ENCODE results near the gene LRRC71.

DNA sequence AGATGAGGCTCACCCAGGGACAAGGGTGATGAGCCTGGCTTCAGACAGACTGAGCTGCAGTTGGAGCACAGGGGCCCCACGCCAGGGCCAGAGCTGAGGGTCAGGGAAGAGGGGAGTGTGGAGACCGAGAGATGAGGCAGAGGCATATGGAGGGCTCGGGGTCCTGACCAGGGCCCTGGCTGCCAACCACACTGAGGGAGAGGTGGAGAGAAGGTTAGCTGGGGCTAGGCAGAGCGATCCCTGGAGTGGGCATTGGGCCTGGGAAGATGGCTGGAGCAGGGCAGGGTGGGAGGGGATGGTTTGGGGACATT lies 18.9 kb upstream of the LRRC71 start:
- TF ChIP-seq, protein P1, sequence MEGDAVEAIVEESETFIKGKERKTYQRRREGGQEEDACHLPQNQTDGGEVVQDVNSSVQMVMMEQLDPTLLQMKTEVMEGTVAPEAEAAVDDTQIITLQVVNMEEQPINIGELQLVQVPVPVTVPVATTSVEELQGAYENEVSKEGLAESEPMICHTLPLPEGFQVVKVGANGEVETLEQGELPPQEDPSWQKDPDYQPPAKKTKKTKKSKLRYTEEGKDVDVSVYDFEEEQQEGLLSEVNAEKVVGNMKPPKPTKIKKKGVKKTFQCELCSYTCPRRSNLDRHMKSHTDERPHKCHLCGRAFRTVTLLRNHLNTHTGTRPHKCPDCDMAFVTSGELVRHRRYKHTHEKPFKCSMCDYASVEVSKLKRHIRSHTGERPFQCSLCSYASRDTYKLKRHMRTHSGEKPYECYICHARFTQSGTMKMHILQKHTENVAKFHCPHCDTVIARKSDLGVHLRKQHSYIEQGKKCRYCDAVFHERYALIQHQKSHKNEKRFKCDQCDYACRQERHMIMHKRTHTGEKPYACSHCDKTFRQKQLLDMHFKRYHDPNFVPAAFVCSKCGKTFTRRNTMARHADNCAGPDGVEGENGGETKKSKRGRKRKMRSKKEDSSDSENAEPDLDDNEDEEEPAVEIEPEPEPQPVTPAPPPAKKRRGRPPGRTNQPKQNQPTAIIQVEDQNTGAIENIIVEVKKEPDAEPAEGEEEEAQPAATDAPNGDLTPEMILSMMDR (IDR thresholded peaks at IDR 0.05) = no peak
- no peak for TF ChIP-seq EZH2 (IDR thresholded peaks at IDR 0.05)
